Activated naive CD4-positive, alpha-beta T cell treated with anti-CD3 and anti-CD28 coated beads for 36 hours (primary cell): ENCODE data around the gene ARSI. TPM values are rescaled to one million over a fixed set of nuclear protein-coding genes. Genes with fewer than 3 reads are reported as not detected.

ENCODE experiments used
- CTCF ChIA-PET: fragments of 350-600 bp; sonication (Branson Sonifier 250); formaldehyde crosslinking; loops from one replicate; lab custom pipeline; 2021; ENCODE audit warnings: antibody characterized with exemption; lab: Charles Lee
- DNase-seq: peaks from one replicate; pipeline ENCODE4 v3.0.0-alpha.2; 2020
- H3K27ac Mint-ChIP-seq: one replicate; pipeline ENCODE4 v1.8.0; 2021; ENCODE audit warnings: mild to moderate bottlenecking, mixed read lengths
- H3K27me3 Mint-ChIP-seq: one replicate; pipeline ENCODE4 v1.8.0; 2021; ENCODE audit warnings: low read depth, mixed read lengths
- H3K36me3 Mint-ChIP-seq: one replicate; pipeline ENCODE4 v1.8.0; 2021; ENCODE audit warnings: low read depth, mixed read lengths
- H3K4me1 Mint-ChIP-seq: one replicate; pipeline ENCODE4 v1.8.0; 2021; ENCODE audit warnings: low read depth, mixed read lengths
- H3K4me3 Mint-ChIP-seq: one replicate; pipeline ENCODE4 v1.8.0; 2021; ENCODE audit warnings: mild to moderate bottlenecking, moderate library complexity, mixed read lengths
- H3K9me3 Mint-ChIP-seq: one replicate; pipeline ENCODE4 v1.8.0; 2021; ENCODE audit warnings: mixed read lengths
- intact Hi-C: fragments of 100-400 bp; cut with micrococcal nuclease; formaldehyde crosslinking; loops from one replicate; pipeline ENCODE4 v1.15.1; 2023
- total RNA-seq, 2 experiments: library from RNA; stranded (reverse); gene quantifications; one replicate each; pipeline ENCODE4 v1.2.3, GENCODE V29; 2021

The ARSI gene
- total RNA-seq, 2 experiments from 2014 or later = not detected

DNA sequence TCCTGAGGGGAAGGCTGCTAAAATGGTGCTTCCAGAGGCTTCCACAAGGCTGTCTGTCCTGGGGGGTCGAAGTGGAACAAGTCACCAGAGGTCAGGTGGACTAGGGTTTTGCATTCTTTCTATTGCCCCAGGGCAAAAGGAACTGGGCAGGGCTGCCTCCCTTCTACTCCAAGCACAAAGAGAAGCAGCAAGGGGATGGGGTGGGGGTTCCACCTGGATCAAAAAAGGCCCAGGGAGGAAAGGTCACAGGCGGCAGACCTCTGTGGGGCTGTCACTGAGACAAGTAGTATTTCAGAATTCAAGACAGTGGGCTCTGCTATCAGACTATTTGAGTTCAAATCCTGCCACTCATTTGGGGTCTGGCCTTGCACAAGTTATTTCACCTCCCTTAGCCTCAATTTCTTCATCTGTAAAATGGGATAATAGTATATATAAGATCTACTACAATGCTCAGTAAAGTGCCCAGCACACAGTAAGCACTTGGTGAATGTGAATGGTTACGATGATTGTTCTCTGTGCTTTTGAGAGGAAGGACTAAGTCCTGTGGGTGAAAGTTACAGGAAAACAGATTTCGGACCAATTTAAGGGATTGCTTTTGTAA is 1.9 kb upstream of the ARSI start:
- DNase-seq = no peak
- Mint-ChIP-seq H3K4me3 (no peak overlapping the region), H3K4me1 (peaks cover 2% of the 10 kb centered on the region), H3K27me3 (peaks cover 28% of the 10 kb centered on the region), H3K27ac (no peak overlapping the region), H3K36me3 (no peaks in the 10 kb centered on the region), H3K9me3 (no peaks in the 10 kb centered on the region)
- intact Hi-C loops = no loop called here
- CTCF ChIA-PET = no interaction called here

DNA sequence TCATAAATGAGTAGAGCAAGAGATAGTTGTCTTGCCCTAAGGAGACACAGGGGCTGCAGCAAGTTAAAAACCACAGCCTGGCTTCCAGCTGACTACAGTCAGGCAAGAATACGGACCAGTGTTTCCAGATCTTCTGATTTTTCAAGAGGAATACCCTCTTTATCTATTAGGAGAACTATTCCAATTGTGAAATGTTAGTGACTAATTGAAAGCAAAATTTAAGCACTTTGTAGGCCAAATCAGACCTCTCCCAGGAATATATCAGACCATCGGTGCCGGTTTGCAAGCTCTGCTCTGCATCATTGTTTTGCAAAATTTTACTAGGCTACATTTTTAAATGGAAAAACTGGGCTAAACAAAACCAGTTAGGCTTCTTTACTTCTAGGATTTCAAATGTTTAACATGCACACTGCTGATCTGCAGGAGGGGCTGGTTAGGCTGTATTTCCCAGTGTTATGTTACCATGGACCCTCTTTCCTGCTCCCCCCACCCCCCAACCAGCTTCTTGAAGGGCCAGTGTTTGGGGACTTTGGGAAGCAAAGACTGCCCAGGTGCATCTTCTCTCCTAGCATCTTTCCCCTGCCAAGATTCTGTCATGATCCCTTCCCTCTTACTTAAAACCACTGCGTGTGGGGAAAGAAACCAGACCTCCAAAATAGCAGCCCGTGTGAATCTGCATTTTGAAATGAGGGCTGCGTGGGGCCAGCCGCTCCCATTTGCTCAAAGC is 1.1 kb upstream of the ARSI start:
- no peaks in the 10 kb centered on the region for H3K9me3 Mint-ChIP-seq
- no peak overlapping the region for H3K4me3 Mint-ChIP-seq
- DNase-seq = no peak
- peaks cover 2% of the 10 kb centered on the region for H3K4me1 Mint-ChIP-seq
- intact Hi-C loops = no loop called here
- H3K27me3 Mint-ChIP-seq = peaks cover 28% of the 10 kb centered on the region
- no peaks in the 10 kb centered on the region for H3K36me3 Mint-ChIP-seq
- CTCF ChIA-PET = no interaction called here
- H3K27ac Mint-ChIP-seq = no peak overlapping the region

GRCh38 chr5:150303070-150303615 is 438 bp upstream of the ARSI start:
- intact Hi-C loops = no loop called here
- DNase-seq = no peak
- H3K36me3 Mint-ChIP-seq = no peaks in the 10 kb centered on the region

GRCh38 chr5:150301901-150302300 is 804 bp downstream of the ARSI start:
- Mint-ChIP-seq H3K9me3 (no peaks in the 10 kb centered on the region), H3K4me1 (peaks cover 2% of the 10 kb centered on the region), H3K36me3 (no peaks in the 10 kb centered on the region), H3K27me3 (peaks cover 28% of the 10 kb centered on the region), H3K4me3 (no peak overlapping the region), H3K27ac (no peak overlapping the region)
- DNase-seq = no peak
- CTCF ChIA-PET = interaction anchor here (0.5 kb wide), 1 partner anchor 413 kb away, joined by 3 read pairs; no protein-coding TSS in a partner anchor
- intact Hi-C loops = no loop called here

More at GRCh38 chr5:150303070-150303615, 438 bp upstream of the ARSI start:
- Mint-ChIP-seq H3K9me3 (no peaks in the 10 kb centered on the region), H3K27ac (no peak overlapping the region), H3K4me3 (no peak overlapping the region), H3K4me1 (peaks cover 2% of the 10 kb centered on the region), H3K27me3 (peaks cover 28% of the 10 kb centered on the region)
- CTCF ChIA-PET = no interaction called here

- intact Hi-C loops = no loop called here
- DNase-seq = no peak
- Mint-ChIP-seq H3K4me1 (peaks cover 2% of the 10 kb centered on the region), H3K27me3 (peaks cover 28% of the 10 kb centered on the region), H3K27ac (no peak overlapping the region), H3K4me3 (no peak overlapping the region), H3K9me3 (no peaks in the 10 kb centered on the region), H3K36me3 (no peaks in the 10 kb centered on the region)
- CTCF ChIA-PET = no interaction called here
These were observed 1.6 kb downstream of the ARSI start for GRCh38 chr5:150301170-150301505.

DNA sequence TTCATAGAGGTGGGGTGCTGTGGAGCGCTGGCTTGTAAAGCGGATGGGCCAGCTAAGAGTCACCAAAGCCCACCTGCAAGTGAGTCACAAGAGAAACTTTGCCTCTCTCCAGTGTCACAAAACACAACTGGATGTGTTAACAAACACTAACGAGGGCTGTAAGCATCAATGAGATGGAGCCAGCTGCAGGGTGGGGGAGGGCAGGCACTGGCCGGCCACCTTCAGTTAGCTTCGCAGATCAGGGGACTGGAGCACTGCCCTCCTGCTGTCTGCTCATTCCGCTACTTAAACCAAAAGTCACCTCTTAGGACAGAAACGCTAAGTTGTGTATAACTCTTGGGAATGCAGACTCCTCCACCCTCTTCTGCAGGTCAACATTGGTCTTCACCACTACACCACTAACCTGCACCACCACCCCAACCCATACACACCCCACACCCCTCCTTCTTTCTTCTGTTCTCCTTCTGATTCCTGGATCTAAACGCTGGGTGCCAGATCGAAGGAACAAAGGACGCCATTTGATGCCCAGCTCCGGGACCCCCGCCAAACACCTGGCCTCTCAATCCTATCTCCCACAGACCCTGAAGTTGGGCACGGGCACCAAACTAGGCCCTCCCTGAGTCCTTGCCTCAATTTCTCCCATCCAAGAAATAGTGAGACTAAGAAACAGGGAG is 2.1 kb downstream of the ARSI start:
- Mint-ChIP-seq H3K4me3 (no peak overlapping the region), H3K27ac (no peak overlapping the region), H3K27me3 (peaks cover 28% of the 10 kb centered on the region), H3K9me3 (no peaks in the 10 kb centered on the region), H3K4me1 (peaks cover 2% of the 10 kb centered on the region), H3K36me3 (no peaks in the 10 kb centered on the region)
- no peak for DNase-seq
- intact Hi-C loops = no loop called here
- CTCF ChIA-PET = no interaction called here

- intact Hi-C loops = no loop called here
- Mint-ChIP-seq H3K4me1 (peaks cover 2% of the 10 kb centered on the region), H3K4me3 (no peak overlapping the region), H3K9me3 (no peaks in the 10 kb centered on the region), H3K36me3 (no peaks in the 10 kb centered on the region), H3K27ac (no peak overlapping the region), H3K27me3 (peaks cover 28% of the 10 kb centered on the region)
- CTCF ChIA-PET = interaction anchor here (1.2 kb wide), 1 partner anchor 165 kb away, joined by 3 read pairs; no protein-coding TSS in a partner anchor
- DNase-seq = no peak
These were observed 3.0 kb downstream of the ARSI start for GRCh38 chr5:150299571-150300327.

DNA sequence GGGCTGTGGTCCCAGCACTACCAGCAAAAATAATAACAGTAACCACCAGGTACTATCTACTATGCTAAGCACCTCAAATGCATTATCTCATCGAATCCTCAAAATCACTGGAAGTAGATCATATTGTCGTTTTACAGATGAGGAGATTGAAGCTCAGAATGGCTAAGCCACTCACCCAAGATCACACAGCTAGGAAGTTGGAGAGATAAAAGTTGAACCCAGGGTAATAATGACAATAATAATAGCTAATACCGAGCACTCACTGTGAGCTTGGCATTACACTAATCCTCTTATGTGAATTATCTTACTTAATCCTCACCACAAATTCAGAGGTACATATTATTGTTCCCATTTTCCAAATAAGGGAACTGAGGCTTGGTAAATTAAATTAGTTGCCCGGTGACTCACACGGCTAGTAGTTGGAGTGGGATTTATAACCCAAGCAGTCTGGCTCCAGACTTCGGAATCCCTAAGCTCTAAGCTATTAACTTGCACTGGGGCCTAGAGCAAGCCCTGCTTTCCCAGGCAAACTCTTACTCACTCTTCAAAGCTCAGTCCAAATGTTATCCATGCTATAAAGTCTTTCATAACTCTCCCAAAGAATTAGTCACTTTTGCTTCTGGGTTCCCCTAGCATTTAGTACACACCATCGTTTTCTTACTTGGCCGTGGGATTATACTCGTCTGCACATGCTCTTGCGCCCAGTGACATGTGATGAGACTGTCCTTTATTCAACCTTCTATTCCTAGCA is 3.8 kb downstream of the ARSI start:
- Mint-ChIP-seq H3K4me3 (no peak overlapping the region), H3K27ac (no peak overlapping the region), H3K27me3 (peaks cover 25% of the 10 kb centered on the region), H3K36me3 (no peaks in the 10 kb centered on the region), H3K4me1 (peaks cover 2% of the 10 kb centered on the region), H3K9me3 (no peaks in the 10 kb centered on the region)
- CTCF ChIA-PET = interaction anchor here (1.2 kb wide), 1 partner anchor 164 kb away, joined by 3 read pairs; no protein-coding TSS in a partner anchor
- DNase-seq = no peak
- intact Hi-C loops = no loop called here

DNA sequence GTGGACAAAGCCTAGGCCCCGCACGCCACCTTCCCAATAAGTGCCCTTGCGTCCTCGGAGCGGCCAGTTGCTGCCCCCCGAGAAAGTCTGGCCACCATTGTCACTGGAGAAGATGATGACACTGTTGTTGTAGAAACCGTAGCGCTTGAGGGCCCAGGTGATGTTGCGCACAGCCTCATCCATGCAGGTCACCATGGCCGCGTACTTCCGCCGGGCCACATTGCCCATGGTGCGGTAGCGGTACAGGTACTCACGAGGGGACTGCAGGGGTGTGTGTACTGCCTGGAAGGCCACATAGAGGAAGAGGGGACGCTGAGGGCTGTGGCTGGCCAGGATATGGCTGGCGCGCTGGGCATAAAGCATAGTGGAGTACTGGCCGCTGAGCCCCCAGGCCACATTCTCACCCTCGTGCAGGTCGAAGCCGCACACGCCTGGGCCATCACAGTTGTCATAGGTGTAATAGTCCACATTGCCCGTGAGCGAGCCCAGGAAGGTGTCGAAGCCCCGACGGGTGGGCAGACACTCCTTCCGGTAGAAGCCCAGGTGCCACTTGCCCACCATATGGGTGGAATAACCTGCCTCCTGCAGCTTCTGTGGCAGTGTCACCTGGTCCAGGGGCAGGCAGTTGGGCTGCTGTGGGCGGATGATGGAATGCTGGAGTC is 4.6 kb downstream of the ARSI start:
- CTCF ChIA-PET = interaction anchor here (1.2 kb wide), 1 partner anchor 163 kb away, joined by 3 read pairs; no protein-coding TSS in a partner anchor
- Mint-ChIP-seq H3K4me1 (peaks cover 2% of the 10 kb centered on the region), H3K36me3 (no peaks in the 10 kb centered on the region), H3K4me3 (no peak overlapping the region), H3K27me3 (peaks cover 20% of the 10 kb centered on the region), H3K27ac (no peak overlapping the region), H3K9me3 (no peaks in the 10 kb centered on the region)
- no peak for DNase-seq
- intact Hi-C loops = no loop called here

DNA sequence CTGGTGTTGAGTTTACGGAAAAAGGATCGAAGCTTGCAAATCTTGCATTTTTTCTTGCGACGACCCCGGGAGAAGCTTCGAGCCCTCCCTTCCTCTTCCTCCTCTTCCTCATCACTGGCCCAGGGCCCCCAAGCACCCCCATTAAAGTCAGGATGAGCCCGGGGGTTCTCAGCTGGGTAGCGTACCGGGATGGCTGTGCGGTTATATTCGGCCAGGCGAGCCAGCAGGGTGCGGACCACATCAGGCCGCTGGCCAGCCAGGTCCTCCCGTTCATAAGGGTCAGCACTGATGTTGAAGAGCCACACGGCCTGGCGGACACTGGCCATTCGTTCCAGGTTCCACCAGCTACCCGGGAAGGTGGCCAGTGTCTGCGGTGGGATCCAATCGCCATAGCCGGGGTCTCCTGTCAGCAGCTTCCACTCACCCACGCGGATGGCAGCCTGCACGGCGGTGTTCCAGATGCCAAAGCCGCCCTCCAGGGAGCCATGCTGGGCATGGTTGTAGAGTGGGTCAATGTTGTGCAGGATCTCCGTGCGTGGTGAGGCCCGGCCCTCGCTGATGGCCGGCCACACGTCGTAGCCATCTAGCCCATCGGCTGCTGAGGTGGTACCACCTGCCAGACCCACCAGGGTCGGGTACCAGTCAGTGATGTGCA is 5.3 kb downstream of the ARSI start:
- CTCF ChIA-PET = no interaction called here
- peaks cover 20% of the 10 kb centered on the region for H3K27me3 Mint-ChIP-seq
- no peak overlapping the region for H3K4me3 Mint-ChIP-seq
- H3K9me3 Mint-ChIP-seq = no peaks in the 10 kb centered on the region
- no peak overlapping the region for H3K27ac Mint-ChIP-seq
- H3K4me1 Mint-ChIP-seq = peaks cover 2% of the 10 kb centered on the region
- H3K36me3 Mint-ChIP-seq = no peaks in the 10 kb centered on the region
- intact Hi-C loops = no loop called here
- no peak for DNase-seq

DNA sequence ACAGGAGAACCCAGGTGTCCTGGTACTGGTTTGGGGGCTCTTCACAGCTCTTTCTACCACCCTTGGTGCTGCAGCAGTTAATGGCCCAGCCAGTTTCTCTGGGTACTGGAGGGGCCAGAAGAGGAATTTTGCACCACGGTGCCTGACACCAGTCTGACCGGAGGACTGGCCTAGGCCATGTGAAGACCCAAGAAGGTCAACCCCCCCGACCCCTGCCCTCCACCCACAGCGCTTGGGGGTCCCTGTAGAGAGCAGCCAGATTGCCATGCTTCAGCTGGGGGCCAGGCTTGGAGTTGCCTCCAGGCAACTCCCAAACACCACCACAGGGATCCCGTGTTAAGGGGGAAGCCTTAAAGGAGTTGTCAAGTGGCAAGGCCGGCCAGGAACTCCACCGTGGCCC is 6.2 kb downstream of the ARSI start:
- CTCF ChIA-PET = no interaction called here
- no peaks in the 10 kb centered on the region for H3K9me3 Mint-ChIP-seq
- H3K36me3 Mint-ChIP-seq = no peaks in the 10 kb centered on the region
- intact Hi-C loops = no loop called here
- no peak overlapping the region for H3K27ac Mint-ChIP-seq
- peaks cover 19% of the 10 kb centered on the region for H3K27me3 Mint-ChIP-seq
- H3K4me3 Mint-ChIP-seq = no peak overlapping the region
- no peak for DNase-seq
- no peaks in the 10 kb centered on the region for H3K4me1 Mint-ChIP-seq
